ENCODE data around the gene C10orf71. TPM values are rescaled to one million over a fixed set of nuclear protein-coding genes. Genes with fewer than 3 reads are reported as not detected.

Gene C10orf71
- polyA plus RNA-seq, 2 of the 4 experiments (the other 2 are of a cell fraction): not detected

DNA sequence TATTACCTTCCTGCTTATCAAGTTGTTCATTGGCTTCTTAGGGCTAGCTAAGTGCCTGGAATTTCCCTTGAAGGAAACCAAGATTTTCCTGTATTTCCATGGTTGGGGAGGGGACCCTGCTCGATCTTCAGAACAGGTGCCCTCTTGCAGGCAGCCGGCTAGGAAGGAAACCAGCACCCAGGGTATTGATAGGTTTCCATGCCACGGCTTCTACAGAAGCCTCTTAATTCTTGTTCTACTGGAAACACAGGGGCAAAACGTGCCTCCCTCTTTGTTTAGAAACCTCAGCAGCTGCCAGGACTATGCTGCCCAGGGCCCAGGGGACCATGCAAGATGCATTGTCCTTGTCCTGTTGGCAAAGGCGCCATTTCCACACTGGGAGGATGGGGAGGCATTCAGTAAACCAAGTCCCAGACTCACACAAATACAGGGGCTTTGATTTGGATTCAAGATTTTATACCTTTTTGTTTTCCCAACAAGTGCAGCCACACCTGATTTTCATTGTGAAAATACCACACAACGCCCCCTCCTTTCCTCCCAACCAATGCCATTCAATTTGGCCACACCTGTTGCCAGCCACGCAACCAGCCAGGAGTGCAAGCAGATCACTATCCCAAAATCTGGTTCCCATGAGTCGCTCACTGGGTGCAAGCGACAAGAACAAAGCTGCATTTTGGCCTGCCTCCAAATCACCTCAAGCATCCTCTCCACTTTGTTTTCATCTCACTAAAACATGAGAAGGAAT is 29.6 kb downstream of the C10orf71 start:
- ATAC-seq (no peak), DNase-seq (ENCODE audit: low read depth in 1 of 2, low spot score in 1 of 2) (no peak), FAIRE-seq (no peak)
- Histone ChIP-seq H3K9me3 (no peaks in the 10 kb centered on the region), H3K27ac (no peak overlapping the region), H3K4me3 (no peak overlapping the region), H3K4me1 (no peaks in the 10 kb centered on the region), H3K4me2 (no peak overlapping the region)
- POLR2A ChIA-PET: no interaction called here
- CTCF ChIA-PET: no interaction called here
- 22% methylated on average over 9 of the region's 9 CpGs for WGBS (ENCODE audit: missing lambda C conversion rate)
- TF ChIP-seq KDM1A (IDR thresholded peaks at IDR 0.05; ENCODE audit: low read depth) (no peak), TFCP2L1 (CRISPR knock-in tag; IDR thresholded peaks at IDR 0.05) (no peak), CHD2 (IDR thresholded peaks at IDR 0.05; ENCODE audit: low read length, partially characterized antibody) (no peak), ZSCAN20 (CRISPR knock-in tag; IDR thresholded peaks at IDR 0.05) (no peak), CBX8 (IDR thresholded peaks at IDR 0.05) (no peak), BHLHE40 (IDR thresholded peaks at IDR 0.05; ENCODE audit: low read depth, low read length) (no peak)
- TF ChIP-seq, protein P1, sequence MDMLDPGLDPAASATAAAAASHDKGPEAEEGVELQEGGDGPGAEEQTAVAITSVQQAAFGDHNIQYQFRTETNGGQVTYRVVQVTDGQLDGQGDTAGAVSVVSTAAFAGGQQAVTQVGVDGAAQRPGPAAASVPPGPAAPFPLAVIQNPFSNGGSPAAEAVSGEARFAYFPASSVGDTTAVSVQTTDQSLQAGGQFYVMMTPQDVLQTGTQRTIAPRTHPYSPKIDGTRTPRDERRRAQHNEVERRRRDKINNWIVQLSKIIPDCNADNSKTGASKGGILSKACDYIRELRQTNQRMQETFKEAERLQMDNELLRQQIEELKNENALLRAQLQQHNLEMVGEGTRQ (IDR thresholded peaks at IDR 0.05): no peak

DNA sequence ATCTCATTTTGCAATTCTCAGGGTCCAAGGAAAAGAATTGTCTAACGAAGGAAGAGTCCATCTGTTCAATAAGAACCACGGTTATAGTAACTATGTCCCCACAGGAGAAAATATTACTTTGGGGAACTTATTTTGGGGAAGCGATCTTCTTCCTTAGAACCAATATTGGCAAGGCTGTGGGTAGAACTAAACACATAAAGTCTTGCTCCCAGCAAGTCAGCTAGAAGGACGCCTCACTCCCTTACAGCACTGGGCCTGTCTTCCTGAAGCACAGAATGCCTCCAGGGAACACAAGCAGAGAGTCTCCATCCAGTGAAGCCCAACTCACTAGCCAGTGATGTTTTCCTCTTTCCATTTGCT is 30.2 kb downstream of the C10orf71 start:
- TF ChIP-seq MYC (IDR thresholded peaks at IDR 0.05; ENCODE audit: borderline replicate concordance, low read length) (no peak), RARB (CRISPR knock-in tag; IDR thresholded peaks at IDR 0.05) (no peak), NFE2L2 (conservative IDR thresholded peaks at IDR 0.05; ENCODE audit: low read length) (no peak), ZC3H11A (IDR thresholded peaks at IDR 0.05) (no peak), SREBF2 (IDR thresholded peaks at IDR 0.05) (no peak), CBX2 (IDR thresholded peaks at IDR 0.05; ENCODE audit: borderline replicate concordance, low read depth) (no peak), MAFK (IDR thresholded peaks at IDR 0.05; ENCODE audit: partially characterized antibody) (no peak), SMC3 (IDR thresholded peaks at IDR 0.05) (no peak)
- TF ChIP-seq, protein P2, sequence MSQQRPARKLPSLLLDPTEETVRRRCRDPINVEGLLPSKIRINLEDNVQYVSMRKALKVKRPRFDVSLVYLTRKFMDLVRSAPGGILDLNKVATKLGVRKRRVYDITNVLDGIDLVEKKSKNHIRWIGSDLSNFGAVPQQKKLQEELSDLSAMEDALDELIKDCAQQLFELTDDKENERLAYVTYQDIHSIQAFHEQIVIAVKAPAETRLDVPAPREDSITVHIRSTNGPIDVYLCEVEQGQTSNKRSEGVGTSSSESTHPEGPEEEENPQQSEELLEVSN (IDR thresholded peaks at IDR 0.05; ENCODE audit: borderline replicate concordance, low read depth): no peak
- TF ChIP-seq, protein P3, sequence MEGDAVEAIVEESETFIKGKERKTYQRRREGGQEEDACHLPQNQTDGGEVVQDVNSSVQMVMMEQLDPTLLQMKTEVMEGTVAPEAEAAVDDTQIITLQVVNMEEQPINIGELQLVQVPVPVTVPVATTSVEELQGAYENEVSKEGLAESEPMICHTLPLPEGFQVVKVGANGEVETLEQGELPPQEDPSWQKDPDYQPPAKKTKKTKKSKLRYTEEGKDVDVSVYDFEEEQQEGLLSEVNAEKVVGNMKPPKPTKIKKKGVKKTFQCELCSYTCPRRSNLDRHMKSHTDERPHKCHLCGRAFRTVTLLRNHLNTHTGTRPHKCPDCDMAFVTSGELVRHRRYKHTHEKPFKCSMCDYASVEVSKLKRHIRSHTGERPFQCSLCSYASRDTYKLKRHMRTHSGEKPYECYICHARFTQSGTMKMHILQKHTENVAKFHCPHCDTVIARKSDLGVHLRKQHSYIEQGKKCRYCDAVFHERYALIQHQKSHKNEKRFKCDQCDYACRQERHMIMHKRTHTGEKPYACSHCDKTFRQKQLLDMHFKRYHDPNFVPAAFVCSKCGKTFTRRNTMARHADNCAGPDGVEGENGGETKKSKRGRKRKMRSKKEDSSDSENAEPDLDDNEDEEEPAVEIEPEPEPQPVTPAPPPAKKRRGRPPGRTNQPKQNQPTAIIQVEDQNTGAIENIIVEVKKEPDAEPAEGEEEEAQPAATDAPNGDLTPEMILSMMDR (IDR thresholded peaks at IDR 0.05): no peak
- TF ChIP-seq, protein P4, sequence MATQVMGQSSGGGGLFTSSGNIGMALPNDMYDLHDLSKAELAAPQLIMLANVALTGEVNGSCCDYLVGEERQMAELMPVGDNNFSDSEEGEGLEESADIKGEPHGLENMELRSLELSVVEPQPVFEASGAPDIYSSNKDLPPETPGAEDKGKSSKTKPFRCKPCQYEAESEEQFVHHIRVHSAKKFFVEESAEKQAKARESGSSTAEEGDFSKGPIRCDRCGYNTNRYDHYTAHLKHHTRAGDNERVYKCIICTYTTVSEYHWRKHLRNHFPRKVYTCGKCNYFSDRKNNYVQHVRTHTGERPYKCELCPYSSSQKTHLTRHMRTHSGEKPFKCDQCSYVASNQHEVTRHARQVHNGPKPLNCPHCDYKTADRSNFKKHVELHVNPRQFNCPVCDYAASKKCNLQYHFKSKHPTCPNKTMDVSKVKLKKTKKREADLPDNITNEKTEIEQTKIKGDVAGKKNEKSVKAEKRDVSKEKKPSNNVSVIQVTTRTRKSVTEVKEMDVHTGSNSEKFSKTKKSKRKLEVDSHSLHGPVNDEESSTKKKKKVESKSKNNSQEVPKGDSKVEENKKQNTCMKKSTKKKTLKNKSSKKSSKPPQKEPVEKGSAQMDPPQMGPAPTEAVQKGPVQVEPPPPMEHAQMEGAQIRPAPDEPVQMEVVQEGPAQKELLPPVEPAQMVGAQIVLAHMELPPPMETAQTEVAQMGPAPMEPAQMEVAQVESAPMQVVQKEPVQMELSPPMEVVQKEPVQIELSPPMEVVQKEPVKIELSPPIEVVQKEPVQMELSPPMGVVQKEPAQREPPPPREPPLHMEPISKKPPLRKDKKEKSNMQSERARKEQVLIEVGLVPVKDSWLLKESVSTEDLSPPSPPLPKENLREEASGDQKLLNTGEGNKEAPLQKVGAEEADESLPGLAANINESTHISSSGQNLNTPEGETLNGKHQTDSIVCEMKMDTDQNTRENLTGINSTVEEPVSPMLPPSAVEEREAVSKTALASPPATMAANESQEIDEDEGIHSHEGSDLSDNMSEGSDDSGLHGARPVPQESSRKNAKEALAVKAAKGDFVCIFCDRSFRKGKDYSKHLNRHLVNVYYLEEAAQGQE (IDR thresholded peaks at IDR 0.05): no peak
- FAIRE-seq: no peak
- POLR2A ChIA-PET: no interaction called here

More for the DNA sequence above, 30.2 kb downstream of the C10orf71 start:
- H3K9me3 ChIP-seq: no peaks in the 10 kb centered on the region
- no peak overlapping the region for H3K4me2 ChIP-seq
- no peaks in the 10 kb centered on the region for H3K4me1 ChIP-seq
- no peak for ATAC-seq
- CTCF ChIA-PET: no interaction called here
- 5% methylated on average over 4 of the region's 4 CpGs for WGBS (ENCODE audit: missing lambda C conversion rate)
- no peak overlapping the region for H3K4me3 ChIP-seq
- H3K27ac ChIP-seq: no peak overlapping the region
- DNase-seq (ENCODE audit: low read depth in 1 of 2, low spot score in 1 of 2): no peak

Measured in A549 (cell line).